NCI-H1436 (cell line): ENCODE results near the gene RBSN.
"Not testable (repeated sequence)": the region's sequence is repeated elsewhere in the genome, so short reads cannot be mapped to it uniquely, and the experiment has no call there.

ENCODE experiments used
- DNase-seq: peaks from one replicate; lab custom pipeline; 2025; lab: John Stamatoyannopoulos, UW

Gene RBSN

DNA sequence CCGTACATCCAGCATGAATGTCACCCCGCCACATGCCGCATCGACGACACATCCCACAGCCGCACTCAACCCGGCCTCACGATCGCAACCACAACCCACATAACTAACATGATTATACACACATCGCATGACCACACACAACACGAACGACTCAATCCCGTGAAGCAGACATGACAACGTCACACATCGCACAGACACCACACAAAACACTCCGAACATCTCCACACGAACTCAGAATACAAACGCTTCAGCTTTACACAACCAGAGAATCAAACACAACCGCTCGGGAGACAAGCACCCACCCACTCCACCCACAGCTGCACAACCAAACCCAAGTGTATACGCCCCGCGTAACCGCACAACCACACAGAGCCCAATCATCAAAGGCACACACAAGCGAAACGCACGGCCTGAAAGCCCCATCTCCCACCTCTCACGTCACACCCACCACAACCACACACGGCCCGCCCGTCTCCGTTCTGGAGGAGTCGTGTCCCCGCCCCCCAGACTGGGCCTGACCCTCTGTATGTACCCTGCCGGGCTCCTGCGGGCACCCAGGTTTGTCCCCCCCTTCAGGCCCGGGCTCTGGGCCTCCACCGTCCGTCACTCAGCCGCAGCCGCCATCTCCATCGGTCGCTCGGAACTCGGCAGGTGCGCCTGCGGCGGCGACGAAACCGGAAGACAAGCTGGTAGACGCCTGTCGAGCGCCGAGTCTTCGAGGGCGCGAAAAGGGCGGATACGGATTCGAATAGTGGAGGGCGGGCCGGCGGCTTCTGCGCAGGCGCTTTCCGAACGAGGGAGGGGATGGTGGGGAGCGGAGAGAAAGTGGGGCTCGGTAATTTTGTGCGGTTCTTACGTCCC lies at the start of gene RBSN:
Gene RBSN, minus strand, starts transcription at position 646 of the 861 bp plus-strand sequence. CDS start 3,028 bp downstream, outside the sequence.
- DNase-seq = peak; percentile 84

DNA sequence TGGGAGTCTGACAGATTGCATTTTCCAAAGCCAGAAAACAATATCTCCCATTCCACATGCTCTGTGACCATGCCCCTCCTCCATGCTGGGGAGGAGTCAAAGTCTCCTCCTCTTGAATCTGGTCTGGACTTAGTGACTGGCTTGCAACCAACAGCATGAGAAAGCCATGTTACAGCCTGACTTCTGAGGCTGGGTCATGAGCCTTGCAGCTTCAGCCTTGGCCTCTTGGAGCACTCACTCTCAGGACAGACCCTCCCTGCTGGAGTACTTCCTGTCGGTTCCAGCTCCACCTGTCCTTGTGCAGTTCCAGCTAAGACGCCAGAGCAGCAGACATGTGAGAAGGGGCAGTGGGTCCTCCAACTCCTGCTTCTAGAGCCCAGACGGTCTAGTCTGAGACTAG lies 49.7 kb upstream of the RBSN start:
- DNase-seq = no peak

DNA sequence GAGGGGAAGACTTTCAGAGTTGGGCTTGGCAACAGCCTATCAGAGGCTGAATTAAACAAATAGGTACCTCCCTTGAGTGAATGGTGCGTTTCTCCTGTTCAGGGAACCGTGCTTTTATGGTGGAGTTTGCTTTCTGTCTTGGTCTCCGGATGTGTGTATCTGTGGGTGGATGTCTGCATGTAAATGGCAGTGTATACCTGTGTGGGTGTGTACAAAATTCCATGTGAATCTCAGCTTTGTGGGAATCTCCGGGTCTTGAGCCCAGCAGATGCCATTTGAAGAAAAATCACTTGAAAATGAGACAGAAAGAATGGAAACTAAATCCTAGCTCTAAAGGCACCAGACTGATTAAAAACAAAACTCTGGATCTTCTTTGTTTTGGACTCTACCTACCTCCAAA lies 37.9 kb upstream of the RBSN start:
- not testable (repeated sequence) for DNase-seq

DNA sequence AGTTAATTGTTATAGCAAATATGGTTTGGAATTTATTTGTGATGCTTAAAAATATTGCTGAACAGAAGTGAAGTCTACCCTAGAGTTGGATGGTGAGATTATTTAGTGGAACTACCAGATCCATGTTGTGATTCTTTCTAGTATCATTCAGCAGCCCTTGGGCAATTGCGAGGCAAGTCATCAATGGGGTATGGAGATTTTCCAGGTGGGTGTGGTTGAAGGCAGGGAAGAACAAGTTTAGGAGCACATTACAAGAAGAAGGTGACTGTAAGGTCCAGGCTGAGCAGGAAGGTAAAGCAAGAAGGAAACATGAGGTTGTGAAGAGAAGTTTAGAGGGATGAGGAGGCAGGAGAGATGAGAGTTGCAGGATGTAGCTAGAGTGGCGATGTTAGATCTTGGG lies 36.0 kb upstream of the RBSN start:
- DNase-seq = not testable (repeated sequence)

DNA sequence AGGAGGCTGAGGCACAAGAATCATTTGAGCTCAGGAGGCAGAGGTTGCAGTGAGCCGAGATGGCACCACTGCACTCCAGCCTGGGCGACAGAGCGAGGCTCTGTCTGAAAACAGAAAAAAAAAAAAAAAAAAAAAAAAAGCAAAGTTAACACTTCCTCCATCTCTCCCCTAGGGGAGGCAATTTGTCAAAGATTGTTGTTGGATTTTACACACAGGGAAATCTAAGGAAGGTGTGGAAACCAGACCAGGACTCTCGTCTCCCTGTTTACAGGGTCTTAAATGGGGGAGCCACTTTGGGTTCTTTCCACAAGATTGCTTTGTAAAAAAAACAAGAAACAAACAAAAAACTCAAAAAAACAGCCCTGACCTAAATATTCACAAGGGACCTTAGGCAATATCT lies 29.5 kb upstream of the RBSN start:
- not testable (repeated sequence) for DNase-seq

DNA sequence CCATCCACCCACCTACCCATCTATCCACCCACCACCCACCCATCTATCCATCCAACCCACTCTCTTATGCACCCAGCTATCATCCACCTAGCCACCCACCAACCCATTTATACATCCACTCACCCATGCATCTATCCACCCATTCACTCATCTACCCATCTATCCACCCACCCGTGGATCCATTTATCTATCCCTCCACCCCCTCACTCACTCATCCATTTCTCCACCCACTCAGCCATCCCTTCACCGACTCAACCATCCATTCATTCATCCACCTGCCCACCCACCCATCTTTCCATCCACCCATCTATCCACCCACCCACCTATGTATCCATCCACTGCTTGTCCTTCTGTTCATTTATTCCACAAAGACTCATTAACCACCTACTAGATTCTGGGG lies 28.0 kb upstream of the RBSN start:
- DNase-seq = not testable (repeated sequence)

DNA sequence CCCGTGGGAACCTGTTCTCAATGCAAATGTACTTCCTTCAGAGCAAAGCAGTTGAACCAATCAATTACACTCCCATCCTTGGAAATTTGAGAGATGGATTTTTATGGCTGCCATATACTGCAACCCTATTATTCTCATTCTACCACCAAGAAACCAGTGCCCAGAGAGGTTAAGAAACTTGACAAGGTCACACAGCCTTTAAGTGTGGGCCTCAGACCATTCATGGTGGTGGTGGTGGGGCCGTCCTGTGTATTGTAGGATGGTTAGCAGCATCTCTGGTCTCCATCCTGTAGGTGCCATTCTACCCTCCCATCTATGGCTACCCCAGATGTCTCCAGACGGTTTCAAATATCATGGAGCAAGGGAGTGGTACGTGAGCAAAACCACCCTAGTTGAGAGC lies 23.4 kb upstream of the RBSN start:
- DNase-seq = no peak

DNA sequence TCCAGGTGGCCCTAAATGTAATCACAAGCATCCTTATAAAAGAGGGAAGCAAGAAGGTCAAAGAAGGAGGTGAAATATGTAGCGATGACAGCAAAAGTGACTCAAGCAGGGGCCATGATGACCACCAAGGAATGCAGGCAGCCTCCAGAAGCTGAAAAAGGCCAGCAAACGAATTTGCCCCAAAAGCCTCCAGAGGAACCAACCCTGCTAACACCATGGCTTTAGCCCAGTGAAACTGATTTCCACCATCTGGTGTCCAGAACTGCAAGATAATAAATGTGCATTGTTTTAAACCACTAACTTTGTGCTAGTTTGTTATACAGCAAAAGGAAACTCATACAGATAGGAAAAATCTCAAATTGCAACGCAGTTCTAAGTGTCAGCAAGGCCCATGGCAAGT lies 23.0 kb upstream of the RBSN start:
- no peak for DNase-seq

DNA sequence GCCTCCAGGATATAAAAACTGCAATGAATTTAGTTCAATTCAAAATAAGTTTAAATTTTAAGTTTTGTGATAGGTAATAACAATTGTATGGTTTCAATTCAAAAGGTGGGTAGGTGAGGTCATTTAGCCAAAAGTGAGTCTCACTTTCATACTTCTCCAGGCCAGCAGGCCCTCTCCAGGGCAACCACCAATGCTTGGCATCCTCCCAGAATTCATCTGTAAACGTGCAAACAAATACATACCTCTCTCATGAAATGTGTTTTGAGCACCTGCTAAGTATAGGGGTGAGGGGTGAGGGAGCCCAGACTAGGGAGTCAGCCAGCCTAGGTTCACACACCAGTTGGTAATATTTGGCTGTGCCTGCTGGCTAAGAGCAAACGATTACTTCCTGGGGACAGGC lies 22.0 kb upstream of the RBSN start:
- DNase-seq = no peak

DNA sequence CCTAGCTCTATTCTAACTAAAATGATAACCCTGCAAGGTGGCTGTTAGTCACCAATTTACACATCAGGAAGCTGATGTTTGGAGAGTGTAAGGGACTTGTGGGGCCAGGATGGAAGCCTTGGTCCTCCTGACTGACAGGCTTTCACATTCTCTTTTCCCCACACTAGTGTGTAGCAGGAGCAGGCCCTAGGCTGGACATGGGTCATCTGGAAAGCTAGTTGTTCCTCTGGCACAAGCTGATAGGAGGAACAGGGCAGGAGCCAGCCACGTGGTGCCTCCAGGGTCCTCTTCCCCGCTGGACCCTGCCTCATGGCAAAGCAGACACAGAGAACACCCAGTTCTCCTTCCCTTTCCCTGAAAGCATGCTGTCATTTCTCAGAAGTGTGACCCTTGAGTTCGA lies 18.1 kb upstream of the RBSN start:
- no peak for DNase-seq

DNA sequence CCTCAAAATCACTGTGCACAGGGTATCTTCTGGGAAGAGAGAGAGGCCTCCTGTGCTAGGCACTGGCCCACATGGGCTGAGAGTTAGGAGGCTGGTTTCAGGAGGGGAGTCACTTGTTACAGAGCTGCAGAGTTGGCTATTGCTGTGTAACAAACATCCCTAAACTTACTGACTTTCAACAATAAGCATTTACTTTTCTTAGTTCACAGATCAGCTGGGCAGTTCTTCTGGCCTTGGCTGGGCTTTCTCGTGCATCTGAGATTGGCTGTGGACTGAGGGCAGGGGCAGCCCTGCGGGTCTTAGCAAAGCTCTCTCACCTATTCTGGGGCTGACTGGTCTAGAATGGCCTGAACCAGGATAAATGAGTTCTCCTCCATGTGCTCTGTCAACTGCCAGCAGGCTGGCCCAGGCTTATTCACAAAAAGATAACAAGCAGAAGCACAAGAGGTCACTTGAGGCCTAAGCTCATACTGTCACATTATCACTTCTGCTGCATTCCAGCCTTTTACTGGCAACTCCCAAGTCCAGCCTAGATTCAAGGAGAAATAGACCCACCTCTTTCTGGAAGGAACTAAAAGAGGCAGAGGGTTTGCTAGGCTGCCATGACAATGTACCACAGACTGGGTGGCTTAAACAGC lies 17.2 kb upstream of the RBSN start:
- no peak for DNase-seq

DNA sequence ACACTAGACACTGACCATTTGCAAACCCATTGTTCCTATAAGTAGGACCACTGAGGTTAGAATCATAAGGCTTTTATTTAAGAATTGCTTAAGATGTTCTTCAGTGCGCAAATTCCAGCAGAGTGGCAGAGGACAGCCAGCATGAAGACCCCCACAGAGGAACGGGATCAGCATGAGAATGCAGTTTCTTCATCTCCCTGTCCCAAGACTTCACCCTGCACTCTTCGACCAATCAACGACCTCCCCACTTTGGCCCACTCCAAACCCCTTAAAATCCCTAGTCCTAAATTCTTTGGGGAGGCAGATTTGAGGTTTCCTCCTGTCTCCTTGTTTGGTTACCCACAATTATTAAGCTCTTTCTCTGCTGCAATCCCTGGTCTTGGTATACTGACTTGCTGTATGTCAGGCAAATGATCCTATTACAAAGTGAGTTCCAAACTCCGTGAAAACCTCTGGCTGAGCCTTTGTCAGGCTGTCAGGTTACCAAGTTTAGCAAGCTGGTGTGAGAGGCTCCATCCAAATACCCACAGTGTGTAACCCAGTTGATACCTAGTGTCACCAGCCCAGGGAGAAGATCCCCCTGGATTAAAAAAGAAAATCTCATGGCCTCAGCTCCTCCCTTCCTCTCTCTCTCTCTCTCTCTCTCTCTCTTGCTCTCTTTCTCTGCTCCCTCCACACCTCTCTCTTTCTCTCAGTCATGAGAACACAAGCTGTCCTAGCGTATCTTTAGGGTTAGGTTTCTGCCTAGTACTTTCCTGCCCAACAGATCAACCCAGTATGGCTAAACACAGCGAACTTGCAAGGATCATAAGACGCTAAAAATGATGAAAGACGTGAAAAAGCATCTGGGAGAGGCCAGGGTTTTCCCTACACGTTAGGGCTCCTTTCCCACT lies 15.8 kb upstream of the RBSN start:
- DNase-seq = no peak

DNA sequence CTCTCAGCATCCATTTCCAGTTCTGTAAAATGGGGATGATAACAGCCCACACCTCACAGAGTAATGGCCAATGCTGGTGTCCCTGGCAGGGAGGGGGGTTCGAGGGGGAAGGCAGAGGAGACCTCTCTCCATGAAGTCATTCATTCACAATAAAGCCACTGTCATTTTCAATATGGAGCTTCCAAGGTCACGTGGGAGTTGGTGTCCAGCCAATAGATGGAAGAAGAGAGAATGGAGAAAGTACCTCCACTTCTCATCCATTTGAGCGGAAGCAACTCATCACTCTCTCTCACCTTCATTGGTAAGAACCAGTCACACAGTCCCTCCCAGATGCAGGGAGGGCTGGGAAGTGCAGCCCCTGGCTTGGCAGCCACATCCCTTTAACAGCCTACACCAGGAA lies 14.9 kb upstream of the RBSN start:
- no peak for DNase-seq

DNA sequence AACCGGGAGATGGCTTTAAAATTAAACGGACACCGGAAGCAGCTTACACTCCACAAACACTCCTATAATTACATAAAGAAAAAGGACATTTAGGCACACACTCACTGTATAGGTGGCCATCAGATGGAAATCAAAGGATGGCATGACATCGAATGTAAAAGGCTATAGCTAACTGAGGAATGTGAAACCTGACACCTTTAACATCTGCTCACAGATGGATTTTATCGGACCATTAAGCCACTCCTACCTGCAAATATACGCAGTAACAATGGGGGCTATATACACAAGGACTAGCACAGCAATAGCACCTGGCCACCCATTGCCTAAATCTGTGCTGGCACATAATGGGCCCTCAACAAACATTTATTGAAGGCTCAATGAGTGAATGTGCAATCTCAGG lies 14.5 kb upstream of the RBSN start:
- peak; percentile 18 for DNase-seq

DNA sequence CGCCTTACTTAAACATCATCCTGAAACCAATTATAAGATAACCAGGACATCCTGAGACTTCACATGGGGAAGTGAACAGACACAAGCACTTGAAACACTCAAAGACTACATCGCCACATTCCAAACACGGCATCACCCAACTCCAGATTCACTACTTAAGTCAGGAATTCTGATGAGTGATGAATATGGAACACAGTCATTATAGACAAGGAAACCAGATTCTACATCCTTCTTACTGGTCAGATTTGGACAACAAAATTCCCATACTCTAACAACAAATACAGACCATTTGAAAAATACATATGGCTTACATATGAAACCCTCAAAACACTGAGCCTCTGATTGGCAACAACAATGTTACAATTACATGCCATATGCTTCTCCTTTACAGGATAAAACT lies 13.1 kb upstream of the RBSN start:
- no peak for DNase-seq

DNA sequence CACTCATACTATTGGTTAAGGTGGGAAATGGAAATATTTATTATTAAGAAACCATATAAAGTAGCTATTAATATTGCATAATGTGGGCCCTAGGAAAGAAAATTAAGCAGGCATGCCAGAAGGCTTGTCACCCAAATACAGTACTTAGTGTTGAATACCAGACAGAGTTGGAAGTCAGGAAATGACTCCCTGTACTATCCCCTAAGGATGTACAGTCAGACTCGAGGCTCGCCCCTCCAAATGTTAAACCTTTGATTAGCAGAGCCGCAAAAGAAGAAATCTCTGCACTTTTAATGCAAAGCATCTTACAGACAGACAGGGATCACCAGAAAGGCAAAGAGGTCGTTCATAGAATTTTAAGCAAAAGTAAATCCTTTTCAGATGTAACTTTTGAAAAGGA lies 11.3 kb upstream of the RBSN start:
- no peak for DNase-seq

DNA sequence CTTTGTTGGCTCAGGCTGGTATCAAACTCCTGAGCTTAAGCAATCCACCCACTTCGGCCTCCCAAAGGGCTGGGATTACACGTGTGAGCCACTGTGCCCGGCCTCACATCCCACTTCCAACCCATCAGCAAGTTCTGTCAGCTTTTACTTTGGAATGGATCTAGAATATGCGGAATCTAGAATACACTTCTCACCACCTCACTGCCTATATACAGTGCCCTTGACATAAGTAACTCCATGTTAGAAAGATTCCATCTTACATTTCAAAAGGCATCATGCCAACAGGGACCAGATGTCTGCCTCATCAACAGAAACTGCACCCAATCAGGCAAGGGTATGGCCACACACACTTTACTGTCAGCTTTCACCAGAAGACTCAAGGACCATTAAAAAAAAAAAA lies 9.9 kb upstream of the RBSN start:
- DNase-seq = no peak

DNA sequence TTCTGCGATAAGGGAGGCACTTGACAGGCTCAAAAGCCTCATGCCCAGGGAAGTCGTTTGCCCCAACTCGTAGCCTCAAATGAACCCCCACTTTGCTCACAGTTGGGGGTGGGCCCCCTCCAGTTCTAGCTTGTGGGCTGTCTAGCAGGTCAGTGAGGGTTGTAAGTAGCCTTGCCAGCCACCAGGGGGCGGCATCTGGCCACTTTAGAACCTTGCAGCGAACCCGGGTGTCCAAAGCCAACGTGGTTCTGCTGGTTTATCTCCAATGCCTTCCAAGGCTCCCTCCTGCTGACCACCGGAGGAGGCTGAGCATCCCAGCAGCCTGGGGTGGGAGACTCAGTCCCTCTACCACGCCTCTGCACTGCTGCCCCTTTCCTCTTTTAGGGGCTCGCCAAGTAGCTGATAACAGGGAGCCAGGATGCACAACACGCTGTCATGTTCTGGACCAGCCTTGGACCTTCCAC lies 9.2 kb upstream of the RBSN start:
- DNase-seq = peak; percentile 45

DNA sequence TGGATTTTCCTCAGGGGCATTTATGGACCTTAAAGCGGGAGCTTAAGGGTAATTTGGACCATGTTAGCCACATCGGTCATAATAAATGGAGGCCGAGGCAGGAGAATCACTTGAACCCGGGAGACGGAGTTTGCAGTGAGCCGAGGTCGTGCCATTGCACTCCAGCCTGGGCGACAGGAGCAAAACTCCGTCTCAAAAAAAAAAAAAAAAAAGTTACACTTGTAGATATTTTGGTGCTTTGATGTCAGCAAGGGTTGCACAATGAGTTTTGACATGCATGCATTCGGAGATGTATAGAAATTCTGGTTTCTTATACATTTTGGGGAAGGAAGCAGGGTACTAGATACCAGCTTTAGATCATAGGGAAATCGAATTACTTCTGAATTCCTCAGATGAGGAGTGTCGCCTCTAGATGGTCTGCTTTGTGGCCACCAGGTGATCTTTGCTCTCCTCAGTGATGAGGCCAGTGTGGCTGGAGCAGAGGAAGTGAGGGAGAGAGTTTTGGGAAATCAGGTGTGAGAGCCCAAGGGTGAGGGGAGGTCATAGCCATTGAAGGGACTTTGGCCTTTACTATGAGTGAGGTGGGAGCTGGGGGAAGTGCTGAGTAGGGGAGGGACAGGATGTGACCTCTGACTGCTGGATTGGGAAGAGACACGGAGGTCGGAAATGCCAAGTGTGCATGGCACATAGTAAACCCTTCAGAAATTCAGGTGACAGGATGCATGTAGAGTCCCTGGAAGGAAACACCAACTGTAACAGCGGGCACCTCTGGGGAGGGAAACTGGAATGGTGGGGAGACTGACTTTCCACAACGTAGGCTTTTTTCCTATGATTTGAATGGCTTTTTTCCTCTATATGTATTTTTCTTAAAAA lies 8.4 kb upstream of the RBSN start:
- no peak for DNase-seq

DNA sequence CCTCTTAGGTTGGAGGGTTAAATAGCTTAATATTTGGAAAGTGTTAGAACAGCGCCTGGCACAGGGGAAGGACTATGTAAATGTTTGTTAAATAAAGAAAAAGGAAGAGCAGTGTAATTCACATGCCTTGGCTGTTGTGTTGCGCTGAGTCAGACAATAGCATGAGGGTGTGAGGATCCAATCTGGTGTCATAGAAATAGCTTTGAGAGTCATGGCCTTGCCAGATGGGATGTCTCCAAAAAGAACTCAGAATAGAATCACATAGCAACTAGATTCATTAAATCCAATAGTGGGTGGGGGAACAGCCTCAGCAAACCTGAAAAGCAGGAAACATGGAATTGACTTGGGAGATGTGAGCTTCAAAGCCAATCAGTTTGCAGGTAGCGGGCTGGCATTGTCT lies 3.9 kb upstream of the RBSN start:
- no peak for DNase-seq

DNA sequence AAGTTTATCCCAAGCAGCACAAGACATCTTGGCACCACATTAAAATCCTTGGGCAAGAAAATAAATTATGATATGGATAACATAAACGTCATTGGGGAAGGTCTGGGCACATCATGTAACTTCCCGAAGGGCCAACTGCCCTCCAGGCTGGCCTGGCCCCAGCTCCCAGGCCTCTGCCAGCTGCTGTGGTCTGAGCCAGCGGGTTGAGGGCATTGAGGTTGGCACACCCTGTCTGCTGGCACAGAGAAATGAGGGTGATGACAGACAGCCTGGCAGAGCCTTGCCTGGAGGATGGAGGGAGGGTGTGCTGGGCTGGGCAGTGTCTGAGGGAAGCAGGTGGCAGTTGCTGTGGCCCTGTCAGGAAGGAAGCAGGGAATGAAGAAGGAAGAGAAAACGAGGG lies 3.3 kb upstream of the RBSN start:
- no peak for DNase-seq
